Measurements from ENCODE around the gene FHIP1B.

GRCh38 chr11:6199174-6199810 lies 35.1 kb downstream of the FHIP1B start, which contains the start of gene OR52W1:
- TF ChIP-seq, protein P1, sequence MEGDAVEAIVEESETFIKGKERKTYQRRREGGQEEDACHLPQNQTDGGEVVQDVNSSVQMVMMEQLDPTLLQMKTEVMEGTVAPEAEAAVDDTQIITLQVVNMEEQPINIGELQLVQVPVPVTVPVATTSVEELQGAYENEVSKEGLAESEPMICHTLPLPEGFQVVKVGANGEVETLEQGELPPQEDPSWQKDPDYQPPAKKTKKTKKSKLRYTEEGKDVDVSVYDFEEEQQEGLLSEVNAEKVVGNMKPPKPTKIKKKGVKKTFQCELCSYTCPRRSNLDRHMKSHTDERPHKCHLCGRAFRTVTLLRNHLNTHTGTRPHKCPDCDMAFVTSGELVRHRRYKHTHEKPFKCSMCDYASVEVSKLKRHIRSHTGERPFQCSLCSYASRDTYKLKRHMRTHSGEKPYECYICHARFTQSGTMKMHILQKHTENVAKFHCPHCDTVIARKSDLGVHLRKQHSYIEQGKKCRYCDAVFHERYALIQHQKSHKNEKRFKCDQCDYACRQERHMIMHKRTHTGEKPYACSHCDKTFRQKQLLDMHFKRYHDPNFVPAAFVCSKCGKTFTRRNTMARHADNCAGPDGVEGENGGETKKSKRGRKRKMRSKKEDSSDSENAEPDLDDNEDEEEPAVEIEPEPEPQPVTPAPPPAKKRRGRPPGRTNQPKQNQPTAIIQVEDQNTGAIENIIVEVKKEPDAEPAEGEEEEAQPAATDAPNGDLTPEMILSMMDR (IDR thresholded peaks at IDR 0.05; ENCODE audit: borderline replicate concordance, extremely low read depth, low read length, poor library complexity, severe bottlenecking) = no peak
- TF ChIP-seq EZH2 (IDR thresholded peaks at IDR 0.05; ENCODE audit: borderline replicate concordance, low read depth, low read length, severe bottlenecking) = no peak

Measured in DND-41 (cell line).